Heart left ventricle (tissue), 13 donors: Measurements from ENCODE around the gene FAM117B.

Experiments
- CTCF ChIP-seq, 12 donors: fragments of 200-600 bp; sonication (generic) in 4 of 12; IDR thresholded peaks; one replicate each; pipeline versions ENCODE4 v1.5.0 to v1.8.0; 2018 to 2022; ENCODE audit warnings: antibody characterized with exemption in 12 of 12, mild to moderate bottlenecking in 5 of 12
- POLR2A ChIP-seq, 2 donors: fragments of 450-650 bp; IDR thresholded peaks; one replicate each; pipeline ENCODE4 v1.6.1; 2017; ENCODE audit warnings: antibody characterized with exemption in 2 of 2, mild to moderate bottlenecking in 2 of 2, moderate library complexity in 2 of 2
- donor health status: ischemic (EF 13 %, LVEDD 7.1; RV severe dilation, severe dysfunction).
- donor health status: DM: no; HTN: yes; CAD: no.
- donor health status: DM: no; HTN: no; CAD: no.
- donor health status: ischemic (EF 25% LVEDD 6.9; RV normal size, moderate dysfunction).
- donor health status: ischemic (EF 25% LVEDD 5.7; RV mildly dilated, moderate dysfunction).
- donor health status: ischemic (EF 35%, LVEDD 5.7; RV mildly dilated, moderate dysfunction).
- donor health status: nonischemic (EF 11% LVEDD 7.7; RV severe dilation, severe dysfunction).
- donor health status: DM: yes; HTN: yes; CAD: no.
- donor health status: PGD.
- donor health status: ischemic (EF 29% LVEDD 5.4; RV normal size, mild dysfunction).
- donor health status: nonischemic (EF 23%, LVEDD 6.1; RV moderate dilation, normal function).

- TF ChIP-seq CTCF (IDR thresholded peaks at IDR 0.05), result no peak
- TF ChIP-seq POLR2A (IDR thresholded peaks at IDR 0.05), result no peak
These were observed 7.8 kb downstream of the FAM117B start for GRCh38 chr2:202642567-202642966.
